ENCODE data around the gene RABL6.

- TF ChIP-seq CTCF (conservative IDR thresholded peaks at IDR 0.05; ENCODE audit: low read length), result peak; percentile 75
- no peak for TF ChIP-seq EZH2phosphoT487 (IDR thresholded peaks at IDR 0.05; ENCODE audit: borderline replicate concordance, low read depth, low read length)
Measured at GRCh38 chr9:136784249-136784996, 23.3 kb upstream of the RABL6 start.
